Fibroblast of skin of right biceps (primary cell): ENCODE measurements around the gene ANKRD39.

ENCODE experiments used
- DNase-seq: peaks from one replicate; pipeline ENCODE4 v3.0.0-alpha.2; 2013

ANKRD39 gene

GRCh38 chr2:96887493-96888012 lies 29.7 kb upstream of the ANKRD39 start:
- DNase-seq: no peak

GRCh38 chr2:96885432-96886347 lies 27.9 kb upstream of the ANKRD39 start:
- DNase-seq: no peak

GRCh38 chr2:96884299-96885094 lies 26.7 kb upstream of the ANKRD39 start:
- DNase-seq: no peak

GRCh38 chr2:96883306-96883705 lies 25.5 kb upstream of the ANKRD39 start:
- no peak for DNase-seq

GRCh38 chr2:96882906-96883305 lies 25.1 kb upstream of the ANKRD39 start:
- no peak for DNase-seq

- DNase-seq: no peak
These were observed 24.4 kb upstream of the ANKRD39 start for GRCh38 chr2:96882230-96882629.

GRCh38 chr2:96881349-96882195 lies 23.8 kb upstream of the ANKRD39 start:
- DNase-seq: no peak

GRCh38 chr2:96880891-96881273 lies 23.1 kb upstream of the ANKRD39 start:
- DNase-seq: no peak

GRCh38 chr2:96879545-96880040 lies 21.8 kb upstream of the ANKRD39 start:
- DNase-seq: no peak

GRCh38 chr2:96878796-96879544 lies 21.2 kb upstream of the ANKRD39 start:
- DNase-seq: no peak

GRCh38 chr2:96878171-96878570 lies 20.4 kb upstream of the ANKRD39 start:
- DNase-seq: no peak

GRCh38 chr2:96877631-96878092 lies 19.8 kb upstream of the ANKRD39 start:
- no peak for DNase-seq

- DNase-seq: no peak
These were observed 19.2 kb upstream of the ANKRD39 start for GRCh38 chr2:96877042-96877451.

GRCh38 chr2:96876269-96877041 lies 18.6 kb upstream of the ANKRD39 start:
- peak; percentile 46 for DNase-seq

GRCh38 chr2:96875498-96876268 lies 17.9 kb upstream of the ANKRD39 start:
- no peak for DNase-seq

- DNase-seq: no peak
These were observed 16.5 kb upstream of the ANKRD39 start for GRCh38 chr2:96874198-96874831.

- no peak for DNase-seq
These were observed 15.9 kb upstream of the ANKRD39 start for GRCh38 chr2:96873651-96874096.

GRCh38 chr2:96872591-96873349 lies 15.0 kb upstream of the ANKRD39 start:
- peak; percentile 41 for DNase-seq
